ENCODE data around the gene DAAM2. TPM values are rescaled to one million over a fixed set of nuclear protein-coding genes. Genes with fewer than 3 reads are reported as not detected.

Gene DAAM2
- total RNA-seq, 1 donor from 2014 or later = 22.1 TPM

DNA sequence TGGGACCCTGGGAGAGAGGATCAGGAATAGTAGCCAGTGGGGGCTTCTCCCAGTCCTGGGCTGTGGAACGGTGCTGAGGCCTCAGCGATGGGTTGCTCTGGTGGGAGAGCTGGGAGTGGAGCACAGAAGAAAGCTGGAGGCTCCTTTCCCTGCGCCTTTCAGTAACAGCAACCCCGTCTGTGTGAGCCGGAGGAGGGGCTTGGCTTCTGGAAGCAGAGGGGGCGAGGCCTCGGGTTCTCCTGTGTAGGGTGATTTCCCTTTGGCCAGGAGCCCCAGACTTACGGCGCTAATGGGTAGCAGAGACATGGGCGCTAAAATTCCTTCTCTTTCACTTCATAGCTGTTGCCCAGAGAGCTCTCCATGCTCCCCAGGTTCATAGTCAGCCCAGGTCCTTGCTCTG lies 55.0 kb downstream of the DAAM2 start:
- no peak for DNase-seq (ENCODE audit: extremely low spot score in 2 of 2)

DNA sequence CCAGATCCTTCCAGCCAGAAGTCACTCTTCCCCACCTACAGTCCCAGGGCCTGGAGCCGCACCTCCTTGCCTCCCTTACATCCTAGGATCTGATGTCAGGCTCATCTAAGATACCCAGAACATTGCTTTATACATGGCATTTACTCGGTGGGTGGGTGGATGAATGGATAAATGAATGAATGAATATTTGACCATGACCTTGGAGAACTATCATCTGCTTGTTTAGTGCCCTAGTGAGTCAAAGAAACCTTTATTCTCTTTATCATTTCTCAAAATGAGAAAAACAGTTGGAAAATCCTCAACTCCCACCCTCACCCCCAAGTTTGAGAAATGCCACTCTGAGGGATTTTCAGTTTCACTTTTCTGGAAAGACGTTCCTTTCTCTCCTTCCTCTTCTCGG lies 56.0 kb downstream of the DAAM2 start:
- DNase-seq (ENCODE audit: extremely low spot score in 2 of 2) = no peak
- intact Hi-C loops (cut with DNase I) = no loop called here
- no peaks in the 10 kb centered on the region for H3K9me3 ChIP-seq
- TF ChIP-seq POLR2AphosphoS5 (IDR thresholded peaks at IDR 0.05; ENCODE audit: insufficient read depth in 1 of 2, low read depth in 1 of 2) (no peak), POLR2A (IDR thresholded peaks at IDR 0.05) (no peak)
- TF ChIP-seq, protein P1, sequence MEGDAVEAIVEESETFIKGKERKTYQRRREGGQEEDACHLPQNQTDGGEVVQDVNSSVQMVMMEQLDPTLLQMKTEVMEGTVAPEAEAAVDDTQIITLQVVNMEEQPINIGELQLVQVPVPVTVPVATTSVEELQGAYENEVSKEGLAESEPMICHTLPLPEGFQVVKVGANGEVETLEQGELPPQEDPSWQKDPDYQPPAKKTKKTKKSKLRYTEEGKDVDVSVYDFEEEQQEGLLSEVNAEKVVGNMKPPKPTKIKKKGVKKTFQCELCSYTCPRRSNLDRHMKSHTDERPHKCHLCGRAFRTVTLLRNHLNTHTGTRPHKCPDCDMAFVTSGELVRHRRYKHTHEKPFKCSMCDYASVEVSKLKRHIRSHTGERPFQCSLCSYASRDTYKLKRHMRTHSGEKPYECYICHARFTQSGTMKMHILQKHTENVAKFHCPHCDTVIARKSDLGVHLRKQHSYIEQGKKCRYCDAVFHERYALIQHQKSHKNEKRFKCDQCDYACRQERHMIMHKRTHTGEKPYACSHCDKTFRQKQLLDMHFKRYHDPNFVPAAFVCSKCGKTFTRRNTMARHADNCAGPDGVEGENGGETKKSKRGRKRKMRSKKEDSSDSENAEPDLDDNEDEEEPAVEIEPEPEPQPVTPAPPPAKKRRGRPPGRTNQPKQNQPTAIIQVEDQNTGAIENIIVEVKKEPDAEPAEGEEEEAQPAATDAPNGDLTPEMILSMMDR (IDR thresholded peaks at IDR 0.05) = no peak
- no peak overlapping the region for H3K4me3 ChIP-seq
- H3K36me3 ChIP-seq = no peaks in the 10 kb centered on the region
- H3K4me1 ChIP-seq = peaks cover 27% of the 10 kb centered on the region
- no peaks in the 10 kb centered on the region for H3K27me3 ChIP-seq
- no peak overlapping the region for H3K27ac ChIP-seq

More for the DNA sequence above, 55.0 kb downstream of the DAAM2 start:
- Histone ChIP-seq H3K4me1 (peaks cover 24% of the 10 kb centered on the region), H3K36me3 (no peaks in the 10 kb centered on the region), H3K4me3 (no peak overlapping the region), H3K27me3 (no peaks in the 10 kb centered on the region), H3K27ac (no peak overlapping the region), H3K9me3 (no peaks in the 10 kb centered on the region)
- TF ChIP-seq POLR2A (IDR thresholded peaks at IDR 0.05) = no peak
- TF ChIP-seq POLR2AphosphoS5 (IDR thresholded peaks at IDR 0.05; ENCODE audit: insufficient read depth in 1 of 2, low read depth in 1 of 2) = no peak
- TF ChIP-seq, protein P1 (IDR thresholded peaks at IDR 0.05) = no peak
- intact Hi-C loops (cut with DNase I) = no loop called here

DNA sequence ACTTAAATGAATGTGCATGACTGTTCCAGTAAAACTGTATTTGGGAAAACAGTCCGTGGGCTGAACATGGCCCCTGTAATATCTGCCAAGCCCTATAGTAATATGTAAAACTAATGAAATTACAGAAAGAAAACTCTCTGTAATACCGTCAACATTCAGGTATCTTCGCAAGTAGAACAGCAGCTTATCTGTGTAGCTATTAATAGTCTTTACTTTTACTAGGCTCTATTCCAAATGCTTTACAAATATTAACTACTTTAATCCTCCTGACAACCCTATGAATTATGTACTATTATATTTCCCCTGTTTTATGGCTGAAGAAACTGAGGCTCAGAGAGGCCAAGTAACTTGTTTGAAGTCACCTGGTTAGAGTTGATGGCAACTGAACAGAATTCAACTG lies 57.1 kb downstream of the DAAM2 start:
- no peak overlapping the region for H3K27ac ChIP-seq
- H3K9me3 ChIP-seq = no peaks in the 10 kb centered on the region
- peaks cover 29% of the 10 kb centered on the region for H3K4me1 ChIP-seq
- no peak for DNase-seq (ENCODE audit: extremely low spot score in 2 of 2)
- no peaks in the 10 kb centered on the region for H3K36me3 ChIP-seq
- intact Hi-C loops (cut with DNase I) = no loop called here
- H3K4me3 ChIP-seq = no peak overlapping the region
- no peaks in the 10 kb centered on the region for H3K27me3 ChIP-seq
- TF ChIP-seq POLR2A (IDR thresholded peaks at IDR 0.05) (no peak), POLR2AphosphoS5 (IDR thresholded peaks at IDR 0.05; ENCODE audit: insufficient read depth in 1 of 2, low read depth in 1 of 2) (no peak)
- TF ChIP-seq, protein P1 (IDR thresholded peaks at IDR 0.05) = no peak

DNA sequence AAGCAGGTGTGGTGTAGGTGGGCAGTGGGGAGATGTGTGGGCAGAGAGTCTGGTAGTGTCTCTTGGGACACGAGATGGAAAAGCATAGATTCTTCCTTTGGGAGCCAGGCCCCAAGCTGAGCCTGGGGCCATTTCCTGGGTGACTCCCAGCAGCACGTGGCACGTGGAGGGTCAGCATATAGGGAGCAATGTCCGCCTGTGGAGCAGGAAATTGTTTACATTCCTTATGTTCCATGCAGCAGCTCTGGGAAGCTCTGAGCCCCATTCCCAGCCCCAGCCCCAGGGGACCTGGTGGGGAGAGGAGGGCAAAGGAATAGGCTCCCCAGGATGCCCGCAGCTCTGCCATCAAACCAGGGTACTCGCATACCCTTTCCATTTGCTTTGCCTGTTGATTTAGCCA lies 57.6 kb downstream of the DAAM2 start:
- intact Hi-C loops (cut with DNase I) = loop anchor here (10.0 kb wide), 1 partner anchor 45 kb away; no protein-coding TSS in a partner anchor
- Histone ChIP-seq H3K36me3 (no peaks in the 10 kb centered on the region), H3K9me3 (no peaks in the 10 kb centered on the region), H3K27me3 (no peaks in the 10 kb centered on the region), H3K4me1 (peaks cover 29% of the 10 kb centered on the region), H3K4me3 (no peak overlapping the region), H3K27ac (no peak overlapping the region)
- no peak for DNase-seq (ENCODE audit: extremely low spot score in 2 of 2)
- TF ChIP-seq POLR2AphosphoS5 (IDR thresholded peaks at IDR 0.05; ENCODE audit: insufficient read depth in 1 of 2, low read depth in 1 of 2) = no peak
- TF ChIP-seq, protein P1 (IDR thresholded peaks at IDR 0.05) = no peak

DNA sequence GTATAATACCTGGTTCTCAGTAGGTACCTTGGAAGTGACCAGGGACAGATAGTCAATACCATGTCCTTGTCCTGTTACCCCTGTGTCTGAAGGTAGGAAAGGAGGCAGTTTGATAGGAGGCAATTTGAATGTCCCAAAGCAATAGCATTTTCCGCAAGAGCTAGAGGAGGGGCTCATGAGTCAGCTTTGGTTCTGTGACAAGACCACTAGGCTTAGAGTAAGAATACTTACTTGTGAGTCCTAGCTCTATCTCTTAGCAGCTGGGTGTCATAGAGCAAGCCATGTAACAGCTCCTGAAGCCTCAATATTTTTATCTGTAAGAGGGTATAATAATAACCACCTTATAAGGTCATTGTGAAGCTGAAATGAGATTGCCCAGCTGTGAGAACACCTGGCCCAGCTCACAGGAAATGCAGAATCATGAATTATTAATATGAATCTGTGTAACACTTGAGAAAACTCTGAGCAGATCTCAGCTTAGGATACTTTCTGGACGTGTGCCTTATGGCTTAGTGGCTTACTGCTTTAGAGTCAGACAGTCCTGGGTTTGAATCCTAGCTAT lies 58.6 kb downstream of the DAAM2 start:
- no peak for DNase-seq (ENCODE audit: extremely low spot score in 2 of 2)
- no peak overlapping the region for H3K27ac ChIP-seq
- no peaks in the 10 kb centered on the region for H3K9me3 ChIP-seq
- TF ChIP-seq, protein P1 (IDR thresholded peaks at IDR 0.05) = no peak
- no peak for TF ChIP-seq POLR2A (IDR thresholded peaks at IDR 0.05)
- no peak for TF ChIP-seq POLR2AphosphoS5 (IDR thresholded peaks at IDR 0.05; ENCODE audit: insufficient read depth in 1 of 2, low read depth in 1 of 2)
- H3K4me3 ChIP-seq = no peak overlapping the region
- intact Hi-C loops (cut with DNase I) = loop anchor here (10.0 kb wide), 1 partner anchor 46 kb away; no protein-coding TSS in a partner anchor
- peaks cover 30% of the 10 kb centered on the region for H3K4me1 ChIP-seq
- H3K27me3 ChIP-seq = no peaks in the 10 kb centered on the region
- H3K36me3 ChIP-seq = no peaks in the 10 kb centered on the region

Measured in vagina (tissue), 2 donors.